Transverse colon (tissue), 4 donors: ENCODE measurements around the gene MOV10L1. TPM values are rescaled to one million over a fixed set of nuclear protein-coding genes. Genes with fewer than 3 reads are reported as not detected.

Experiments
- DNase-seq: peaks from one replicate; pipeline ENCODE4 v3.0.0-alpha.2; 2019
- H3K27ac ChIP-seq, 4 donors: fragments of 200-600 bp; sonication (generic); 2 replicates each; pipeline ENCODE4 v1.5.1; 2016 to 2018; ENCODE audit warnings: inconsistent platforms in 4 of 4
- H3K27me3 ChIP-seq: fragments of 200-600 bp; sonication (generic); 2 replicates; pipeline ENCODE4 v1.5.1; 2017; ENCODE audit warnings: inconsistent platforms
- H3K36me3 ChIP-seq, 4 donors: fragments of 200-600 bp; sonication (generic); 2 replicates each; pipeline ENCODE4 v1.5.1; 2017 to 2019; ENCODE audit warnings: inconsistent platforms in 4 of 4
- H3K4me1 ChIP-seq, 4 donors: fragments of 200-600 bp; sonication (generic); 2 replicates each; pipeline ENCODE4 v1.5.1; 2017 to 2020; ENCODE audit warnings: inconsistent platforms in 4 of 4
- H3K4me3 ChIP-seq, 4 donors: fragments of 200-600 bp; sonication (generic); 1 replicate in 1 of 4; 2 replicates in 3 of 4; pipeline versions ENCODE4 v1.5.1 to v1.6.1; 2017 to 2019; ENCODE audit warnings: inconsistent platforms in 4 of 4
- H3K9me3 ChIP-seq, 2 donors: fragments of 200-600 bp; sonication (generic); 2 replicates each; pipeline ENCODE4 v1.5.1; 2017 to 2019; ENCODE audit warnings: inconsistent platforms in 2 of 2
- CTCF ChIP-seq, 5 experiments: fragments of 200-600 bp in 3 of 5; fragments of 450-650 bp in 2 of 5; sonication (generic) in 3 of 5; IDR thresholded peaks; 1 replicate in 2 of 5; 2 replicates in 3 of 5; pipeline ENCODE4 v1.5.1; 2016 to 2017; ENCODE audit warnings: antibody characterized with exemption in 5 of 5, inconsistent platforms in 3 of 5, mild to moderate bottlenecking in 2 of 5, moderate library complexity in 1 of 5
- EP300 ChIP-seq: sonication (generic); formaldehyde crosslinking; IDR thresholded peaks from one replicate; pipeline ENCODE4 v1.6.1; 2017; ENCODE audit warnings: antibody characterized with exemption, low read depth
- POLR2A ChIP-seq: fragments of 450-650 bp; IDR thresholded peaks from one replicate; pipeline ENCODE4 v1.6.1; 2016; ENCODE audit warnings: antibody characterized with exemption, mild to moderate bottlenecking, moderate library complexity
- POLR2AphosphoS5 ChIP-seq, 3 donors: sonication (generic); formaldehyde crosslinking; IDR thresholded peaks; one replicate each; pipeline ENCODE4 v1.6.1; 2016; ENCODE audit warnings: antibody characterized with exemption in 3 of 3
- WGBS, 2 donors: methylation state at CpG; one replicate each; pipeline ENCODE4 v1.1.5; 2018; ENCODE audit warnings: low coverage in 1 of 2; 5-methylcytosine and 5-hydroxymethylcytosine counted together
- in situ Hi-C, 4 donors: fragments of 200-750 bp; cut with MboI; loops; one replicate each; pipeline versions ENCODE4 v1.15.0 to v1.15.1; 2017; ENCODE audit warnings: low sequenced_read_pairs in 3 of 4, low pct_ligation_motif_present in 1 of 4, low pct_unique_long_range_greater_than_20kb in 1 of 4
- intact Hi-C: fragments of 100-400 bp; cut with DNase I; formaldehyde crosslinking; loops from one replicate; pipeline ENCODE4 v1.15.1; 2023; ENCODE audit warnings: low total_unique reads
- total RNA-seq, 4 donors: library from RNA; depleted of rRNA; stranded (reverse); fragments of >200 nt; gene quantifications; one replicate each; pipeline ENCODE4 v1.1.0, GENCODE V29; 2016

The MOV10L1 gene
- total RNA-seq, 4 donors from 2014 or later: 0.20 to 0.48 (median 0.41) TPM; not detected in 1

GRCh38 chr22:50175191-50175461, 85.3 kb downstream of the MOV10L1 start:
- peaks cover 62% of the 10 kb centered on the region for H3K27me3 ChIP-seq
- no peaks in the 10 kb centered on the region for H3K9me3 ChIP-seq
- H3K36me3 ChIP-seq: no peaks in the 10 kb centered on the region
- TF ChIP-seq POLR2AphosphoS5 (IDR thresholded peaks at IDR 0.05) (no peak), CTCF (IDR thresholded peaks at IDR 0.05) (no peak), POLR2A (no peak), EP300 (no peak)
- in situ Hi-C loops (no loop called here), intact Hi-C loops (no loop called here)
- no peak for DNase-seq
- 93% methylated on average over 5 of the region's 6 CpGs; no CpG with 5 or more reads in 1 of the 2 donors for WGBS, 2 donors
- H3K4me3 ChIP-seq: no peak overlapping the region
- H3K27ac ChIP-seq: no peak overlapping the region
- H3K4me1 ChIP-seq: peaks cover 0 to 5% (median 4%) of the 10 kb centered on the region in 4 donors

GRCh38 chr22:50175921-50176849, 86.4 kb downstream of the MOV10L1 start:
- Histone ChIP-seq H3K36me3 (no peaks in the 10 kb centered on the region), H3K4me3 (no peak overlapping the region), H3K4me1 (no peaks in the 10 kb centered on the region), H3K27me3 (peaks cover 55% of the 10 kb centered on the region), H3K27ac (no peak overlapping the region), H3K9me3 (no peaks in the 10 kb centered on the region)
- TF ChIP-seq POLR2A: no peak
- TF ChIP-seq POLR2AphosphoS5 (IDR thresholded peaks at IDR 0.05): no peak
- TF ChIP-seq CTCF (IDR thresholded peaks at IDR 0.05): no peak
- in situ Hi-C loops: no loop called here
- intact Hi-C loops: no loop called here
- 71% methylated on average over 19 of the region's 27 CpGs; no CpG with 5 or more reads in 1 of the 2 donors for WGBS, 2 donors
- no peak for DNase-seq

GRCh38 chr22:50176850-50177536, 87.2 kb downstream of the MOV10L1 start:
- in situ Hi-C loops (no loop called here), intact Hi-C loops (no loop called here)
- Histone ChIP-seq H3K4me1 (no peaks in the 10 kb centered on the region), H3K36me3 (no peaks in the 10 kb centered on the region), H3K27ac (no peak overlapping the region), H3K27me3 (peaks cover 47% of the 10 kb centered on the region), H3K9me3 (no peaks in the 10 kb centered on the region), H3K4me3 (no peak overlapping the region)
- 93 to 96% methylated on average over 15 to 74 of the region's 76 CpGs for WGBS, 2 donors
- DNase-seq: no peak
- no peak for TF ChIP-seq CTCF (IDR thresholded peaks at IDR 0.05)
- TF ChIP-seq POLR2A: no peak
- no peak for TF ChIP-seq POLR2AphosphoS5 (IDR thresholded peaks at IDR 0.05)
- TF ChIP-seq EP300: no peak

GRCh38 chr22:50177537-50178470, 88.0 kb downstream of the MOV10L1 start:
- Histone ChIP-seq H3K27me3 (peaks cover 40% of the 10 kb centered on the region), H3K36me3 (no peaks in the 10 kb centered on the region), H3K9me3 (no peaks in the 10 kb centered on the region), H3K4me3 (no peak overlapping the region), H3K4me1 (no peaks in the 10 kb centered on the region), H3K27ac (no peak overlapping the region)
- in situ Hi-C loops (no loop called here), intact Hi-C loops (no loop called here)
- 83% methylated on average over 91 of the region's 98 CpGs; no CpG with 5 or more reads in 1 of the 2 donors for WGBS, 2 donors
- no peak for DNase-seq
- TF ChIP-seq CTCF (IDR thresholded peaks at IDR 0.05) (no peak), POLR2A (no peak), EP300 (no peak), POLR2AphosphoS5 (IDR thresholded peaks at IDR 0.05) (no peak)
